HCT116 (cell line): ENCODE data around the gene RAB3GAP2. TPM values are rescaled to one million over a fixed set of nuclear protein-coding genes. Genes with fewer than 3 reads are reported as not detected.

Experiments used
- ATAC-seq: fragments of 200-7000 bp; cut with Tn5 transposase; 2 replicates; pipeline ENCODE4 v1.9.1; 2020; ENCODE audit warnings: mild to moderate bottlenecking, moderate library complexity
- BruUV-seq: library from RNA; stranded (reverse); fragments of 400-500 nt; replicated peaks from 2 replicates; lab custom pipeline; 2021; lab: Mats Ljungman, UMichigan
- CTCF ChIA-PET: fragments of 300-600 bp; sonication (Branson Sonifier 250); formaldehyde crosslinking; loops from one replicate; lab custom pipeline; 2021; ENCODE audit warnings: antibody characterized with exemption; lab: Charles Lee
- POLR2A ChIA-PET: fragments of 300-600, 350-600 bp; sonication (Branson Sonifier 250); formaldehyde crosslinking; loops from one replicate; lab custom pipeline; 2021; ENCODE audit warnings: antibody characterized with exemption; lab: Charles Lee
- RAD21 ChIA-PET, 2 experiments: fragments of 300-600 bp; sonication (Branson Sonifier 250); formaldehyde crosslinking; loops; one replicate each; lab custom pipeline; 2023; ENCODE audit warnings: low total read pairs in 2 of 2; ENCODE audit not compliant: uncharacterized antibody in 2 of 2, unreplicated experiment in 2 of 2, low non-redundant PET in 1 of 2; lab: Charles Lee
- DNase-seq: peaks from one replicate; pipeline ENCODE4 v3.0.0-alpha.2; 2010; ENCODE audit warnings: low read depth, low spot score
- H2AFZ ChIP-seq: fragments of 200-600 bp; shearing (Covaris generic), sonication (generic); 2 replicates; pipeline ENCODE4 v1.6.1; 2017; ENCODE audit warnings: low read depth, mixed run types, mixed read lengths, antibody characterized with exemption, low read length; ENCODE audit not compliant: poor library complexity, severe bottlenecking
- H3K27ac ChIP-seq: 2 replicates; pipeline ENCODE4 v1.5.1; 2012; ENCODE audit warnings: low read depth, low read length
- H3K27me3 ChIP-seq: fragments of 200-600 bp; sonication (generic); 2 replicates; pipeline ENCODE4 v1.6.1; 2016; ENCODE audit warnings: mixed run types, low read length, mixed read lengths; ENCODE audit not compliant: insufficient read depth
- H3K36me3 ChIP-seq, 2 experiments: fragments of 200-500 bp in 1 of 2; fragments of 200-600 bp in 1 of 2; sonication (Bioruptor generic) in 1 of 2; sonication (generic) in 1 of 2; 2 replicates each; pipeline versions ENCODE4 v1.5.1 to v1.6.1; 2014 to 2016; ENCODE audit warnings: low read length in 2 of 2, inconsistent platforms in 1 of 2, mixed read lengths in 1 of 2, mixed run types in 1 of 2; ENCODE audit not compliant: insufficient read depth in 2 of 2, control insufficient read depth in 1 of 2
- H3K4me1 ChIP-seq, 2 experiments: fragments of 200-600 bp in 1 of 2; sonication (generic) in 1 of 2; 2 replicates each; pipeline versions ENCODE4 v1.5.1 to v1.6.1; 2012 to 2017; ENCODE audit warnings: low read length in 2 of 2, inconsistent platforms in 1 of 2, mild to moderate bottlenecking in 1 of 2, mixed read lengths in 1 of 2, mixed run types in 1 of 2, moderate library complexity in 1 of 2; ENCODE audit not compliant: insufficient read depth in 2 of 2, control insufficient read depth in 1 of 2
- H3K4me2 ChIP-seq: fragments of 200-600 bp; sonication (generic); 2 replicates; pipeline ENCODE4 v1.6.1; 2017; ENCODE audit warnings: mixed run types, low read length, mixed read lengths
- H3K4me3 ChIP-seq, 2 experiments: fragments of 200-600 bp in 1 of 2; sonication (generic) in 1 of 2; replicated peaks in 1 of 2; 2 replicates each; pipeline ENCODE4 v1.5.1; 2011 to 2016; ENCODE audit warnings: low read length in 2 of 2, control low read depth in 1 of 2, low read depth in 1 of 2, mild to moderate bottlenecking in 1 of 2, mixed read lengths in 1 of 2, mixed run types in 1 of 2
- H3K79me2 ChIP-seq: fragments of 200-600 bp; sonication (generic); 2 replicates; pipeline ENCODE4 v1.6.1; 2017; ENCODE audit warnings: mild to moderate bottlenecking, mixed run types, low read length, moderate library complexity, mixed read lengths; ENCODE audit not compliant: insufficient read depth
- H3K9ac ChIP-seq: fragments of 200-600 bp; sonication (generic); 2 replicates; pipeline ENCODE4 v1.6.1; 2016; ENCODE audit warnings: low read length, mixed read lengths
- H3K9me2 ChIP-seq: fragments of 200-600 bp; sonication (generic), shearing (Covaris generic); 2 replicates; pipeline ENCODE4 v1.6.1; 2017; ENCODE audit warnings: mixed run types, mild to moderate bottlenecking, moderate library complexity; ENCODE audit not compliant: insufficient read depth
- H3K9me3 ChIP-seq, 2 experiments: fragments of 200-500 bp in 1 of 2; fragments of 200-600 bp in 1 of 2; sonication (Bioruptor generic) in 1 of 2; sonication (generic) in 1 of 2; 2 replicates each; pipeline ENCODE4 v1.6.1; 2014 to 2017; ENCODE audit warnings: low read length in 2 of 2, mixed read lengths in 2 of 2, inconsistent platforms in 1 of 2, low read depth in 1 of 2, mild to moderate bottlenecking in 1 of 2, mixed run types in 1 of 2, moderate library complexity in 1 of 2; ENCODE audit not compliant: control insufficient read depth in 1 of 2, insufficient read depth in 1 of 2
- H4K20me1 ChIP-seq: fragments of 200-600 bp; sonication (generic), shearing (Covaris generic); 2 replicates; pipeline ENCODE4 v1.6.1; 2017; ENCODE audit warnings: mixed run types, mild to moderate bottlenecking, moderate library complexity; ENCODE audit not compliant: insufficient read depth
- EZH2 ChIP-seq: fragments of 200-600 bp; sonication (generic); IDR thresholded peaks from 2 replicates; pipeline ENCODE4 v1.6.1; 2017; ENCODE audit warnings: antibody characterized with exemption, mixed run types
- FOSL1 ChIP-seq: IDR thresholded peaks from 2 replicates; pipeline ENCODE4 v1.6.1; 2012; ENCODE audit warnings: low read depth
- MAX ChIP-seq: IDR thresholded peaks from 2 replicates; pipeline ENCODE4 v1.6.1; 2012
- POLR2A ChIP-seq: IDR thresholded peaks from 2 replicates; pipeline ENCODE4 v1.7.0; 2011; ENCODE audit warnings: borderline replicate concordance; ENCODE audit not compliant: insufficient read depth, insufficient read length; ENCODE audit errors: extremely low read depth
- RAD21 ChIP-seq: IDR thresholded peaks from 2 replicates; pipeline ENCODE4 v1.6.1; 2012; ENCODE audit warnings: low read depth, mild to moderate bottlenecking
- SP1 ChIP-seq: IDR thresholded peaks from 2 replicates; pipeline ENCODE4 v1.6.1; 2012; ENCODE audit warnings: low read depth
- TCF7L2 ChIP-seq: IDR thresholded peaks from 2 replicates; pipeline ENCODE4 v1.7.0; 2011; ENCODE audit warnings: borderline replicate concordance, inconsistent platforms; ENCODE audit not compliant: insufficient read depth, insufficient read length; ENCODE audit errors: extremely low read depth
- YY1 ChIP-seq: IDR thresholded peaks from 2 replicates; pipeline ENCODE4 v1.6.1; 2011; ENCODE audit warnings: low read length, low read depth, moderate library complexity, mild to moderate bottlenecking; ENCODE audit not compliant: insufficient replicate concordance; ENCODE audit errors: extremely low read depth
- intact Hi-C: fragments of 100-400 bp; cut with micrococcal nuclease; formaldehyde crosslinking; loops from 2 replicates; pipeline ENCODE4 v1.10.0; 2022
- total RNA-seq: library from RNA; stranded (reverse); gene quantifications from one replicate; pipeline ENCODE4 v1.2.1, GENCODE V29; 2021; ENCODE audit not compliant: unreplicated experiment

RAB3GAP2 gene
- total RNA-seq, 1 experiment from 2014 or later, result 32.5 TPM

GRCh38 chr1:220226752-220227151 lies 45.5 kb downstream of the RAB3GAP2 start:
- H3K79me2 ChIP-seq, result peaks cover 44% of the 10 kb centered on the region
- BruUV-seq, result no TSS peak
- CTCF ChIA-PET, result no interaction called here
- RAD21 ChIA-PET, result no interaction called here
- no peak overlapping the region for H3K27ac ChIP-seq
- no peak overlapping the region for H3K4me3 ChIP-seq
- H3K9me3 ChIP-seq, result no peaks in the 10 kb centered on the region
- H2AFZ ChIP-seq, result no peak overlapping the region
- ATAC-seq, result no peak
- POLR2A ChIA-PET, result no interaction called here
- no peaks in the 10 kb centered on the region for H4K20me1 ChIP-seq
- no peaks in the 10 kb centered on the region for H3K27me3 ChIP-seq
- H3K4me2 ChIP-seq, result no peak overlapping the region
- DNase-seq, result no peak
- no peak for TF ChIP-seq RAD21
- no peak for TF ChIP-seq EZH2
- no peak for TF ChIP-seq FOSL1
- no peak for TF ChIP-seq TCF7L2
- no peak for TF ChIP-seq SP1
- TF ChIP-seq YY1, result no peak
- H3K4me1 ChIP-seq, result no peaks in the 10 kb centered on the region
- no peak overlapping the region for H3K9ac ChIP-seq
- intact Hi-C loops, result no loop called here
- H3K36me3 ChIP-seq, result no peaks in the 10 kb centered on the region
- no peaks in the 10 kb centered on the region for H3K9me2 ChIP-seq

GRCh38 chr1:220225957-220226356 lies 46.3 kb downstream of the RAB3GAP2 start:
- Histone ChIP-seq H2AFZ (no peak overlapping the region), H3K36me3 (no peaks in the 10 kb centered on the region), H3K27ac (no peak overlapping the region), H3K9me2 (no peaks in the 10 kb centered on the region), H3K4me1 (no peaks in the 10 kb centered on the region), H3K27me3 (no peaks in the 10 kb centered on the region), H4K20me1 (no peaks in the 10 kb centered on the region), H3K9ac (no peak overlapping the region), H3K4me3 (no peak overlapping the region), H3K79me2 (peaks cover 44% of the 10 kb centered on the region), H3K9me3 (no peaks in the 10 kb centered on the region), H3K4me2 (no peak overlapping the region)
- ChIA-PET POLR2A (no interaction called here), RAD21 (no interaction called here), CTCF (interaction anchor here (1.4 kb wide), 1 partner anchor 36 kb away, joined by 4 read pairs; no protein-coding TSS in a partner anchor)
- no peak for TF ChIP-seq MAX
- TF ChIP-seq POLR2A, result no peak
- DNase-seq (no peak), ATAC-seq (no peak)
- intact Hi-C loops, result no loop called here
- no TSS peak for BruUV-seq
